Neutrophil (primary cell): ENCODE measurements around the gene POP4.

Experiments used
- H3K27ac ChIP-seq: fragments of 200-600 bp; sonication (generic); 2 replicates; pipeline ENCODE4 v1.5.1; 2016; ENCODE audit warnings: mild to moderate bottlenecking, moderate library complexity
- H3K27me3 ChIP-seq: fragments of 200-600 bp; sonication (generic); 2 replicates; pipeline ENCODE4 v1.6.0; 2016; ENCODE audit warnings: mild to moderate bottlenecking
- H3K36me3 ChIP-seq: fragments of 200-600 bp; sonication (generic); 2 replicates; pipeline ENCODE4 v1.5.1; 2017
- H3K4me1 ChIP-seq, 2 experiments: fragments of 200-600 bp in 1 of 2; sonication (generic) in 1 of 2; 1 replicate in 1 of 2; 2 replicates in 1 of 2; pipeline versions ENCODE4 v1.5.1 to v1.6.1; 2013 to 2016; ENCODE audit warnings: low read depth in 1 of 2, low read length in 1 of 2, mild to moderate bottlenecking in 1 of 2, moderate library complexity in 1 of 2; ENCODE audit not compliant: control insufficient read depth in 1 of 2, insufficient read depth in 1 of 2
- H3K4me3 ChIP-seq, 2 experiments: fragments of 200-600 bp in 1 of 2; sonication (generic) in 1 of 2; 1 replicate in 1 of 2; 2 replicates in 1 of 2; pipeline ENCODE4 v1.5.1; 2013 to 2016; ENCODE audit warnings: low read depth in 1 of 2, low read length in 1 of 2, mild to moderate bottlenecking in 1 of 2, moderate library complexity in 1 of 2
- H3K9me3 ChIP-seq: fragments of 200-600 bp; sonication (generic); 2 replicates; pipeline ENCODE4 v1.5.1; 2016
- CTCF ChIP-seq: fragments of 200-600 bp; sonication (generic); IDR thresholded peaks from 2 replicates; pipeline ENCODE4 v1.5.1; 2016; ENCODE audit warnings: antibody characterized with exemption

POP4 gene

GRCh38 chr19:29660835-29661234, 54.8 kb downstream of the POP4 start:
- Histone ChIP-seq H3K4me3 (no peak overlapping the region), H3K27me3 (peaks cover 32% of the 10 kb centered on the region), H3K27ac (no peak overlapping the region), H3K9me3 (no peaks in the 10 kb centered on the region), H3K4me1 (peaks cover 8 to 9% of the 10 kb centered on the region in 2 experiments), H3K36me3 (no peaks in the 10 kb centered on the region)
- no peak for TF ChIP-seq CTCF

GRCh38 chr19:29662278-29662603, 56.2 kb downstream of the POP4 start:
- no peaks in the 10 kb centered on the region for H3K9me3 ChIP-seq
- no peak overlapping the region for H3K4me3 ChIP-seq
- peaks cover 46% of the 10 kb centered on the region for H3K27me3 ChIP-seq
- no peaks in the 10 kb centered on the region for H3K36me3 ChIP-seq
- no peak overlapping the region for H3K27ac ChIP-seq
- peaks cover 12 to 14% of the 10 kb centered on the region in 2 experiments for H3K4me1 ChIP-seq
- no peak for TF ChIP-seq CTCF

GRCh38 chr19:29662604-29663404, 56.7 kb downstream of the POP4 start:
- H3K27me3 ChIP-seq = peaks cover 52% of the 10 kb centered on the region
- no peak overlapping the region for H3K27ac ChIP-seq
- no peaks in the 10 kb centered on the region for H3K9me3 ChIP-seq
- no peaks in the 10 kb centered on the region for H3K36me3 ChIP-seq
- peaks cover 12 to 14% of the 10 kb centered on the region in 2 experiments for H3K4me1 ChIP-seq
- TF ChIP-seq CTCF = no peak
- H3K4me3 ChIP-seq = no peak overlapping the region

GRCh38 chr19:29663861-29664752, 58.0 kb downstream of the POP4 start:
- Histone ChIP-seq H3K27ac (no peak overlapping the region), H3K4me1 (peaks cover 12 to 14% of the 10 kb centered on the region in 2 experiments), H3K4me3 (no peak overlapping the region)

GRCh38 chr19:29664753-29665214, 58.7 kb downstream of the POP4 start:
- Histone ChIP-seq H3K9me3 (no peaks in the 10 kb centered on the region), H3K4me1 (peaks cover 12 to 14% of the 10 kb centered on the region in 2 experiments), H3K27ac (no peak overlapping the region), H3K4me3 (peak overlapping the region; percentile 63 to 69), H3K36me3 (no peaks in the 10 kb centered on the region), H3K27me3 (peaks cover 62% of the 10 kb centered on the region)
- TF ChIP-seq CTCF = no peak

More at GRCh38 chr19:29663861-29664752, 58.0 kb downstream of the POP4 start:
- H3K27me3 ChIP-seq = peaks cover 62% of the 10 kb centered on the region
- no peaks in the 10 kb centered on the region for H3K36me3 ChIP-seq
- TF ChIP-seq CTCF = no peak
- no peaks in the 10 kb centered on the region for H3K9me3 ChIP-seq
